Activated CD8-positive, alpha-beta memory T cell treated with anti-CD3 and anti-CD28 coated beads for 36 hours (primary cell): Measurements from ENCODE around the gene VPS13C. TPM values are rescaled to one million over a fixed set of nuclear protein-coding genes. Genes with fewer than 3 reads are reported as not detected.

Source experiments
- CTCF ChIA-PET: fragments of 350-600 bp; sonication (Branson Sonifier 250); formaldehyde crosslinking; loops from one replicate; lab custom pipeline; 2021; ENCODE audit warnings: antibody characterized with exemption; lab: Charles Lee
- POLR2A ChIA-PET: fragments of 350-600 bp; sonication (Branson Sonifier 250); formaldehyde crosslinking; loops from one replicate; lab custom pipeline; 2021; ENCODE audit warnings: antibody characterized with exemption; lab: Charles Lee
- total RNA-seq, 2 experiments: library from RNA; stranded (reverse); gene quantifications; one replicate each; pipeline ENCODE4 v1.2.3, GENCODE V29; 2021

Gene VPS13C
- total RNA-seq, 2 experiments from 2014 or later = 38.5 to 40.2 TPM

- ChIA-PET CTCF (no interaction called here), POLR2A (no interaction called here)
Observed at GRCh38 chr15:61983081-61983480, 77.2 kb downstream of the VPS13C start.

GRCh38 chr15:61978225-61978624 is 82.0 kb downstream of the VPS13C start:
- POLR2A ChIA-PET = no interaction called here
- CTCF ChIA-PET = no interaction called here

- ChIA-PET POLR2A (no interaction called here), CTCF (no interaction called here)
Observed at GRCh38 chr15:61974759-61975158, 85.5 kb downstream of the VPS13C start.

GRCh38 chr15:61974118-61974517 is 86.1 kb downstream of the VPS13C start:
- ChIA-PET POLR2A (no interaction called here), CTCF (no interaction called here)

GRCh38 chr15:61951949-61952348 is 108.3 kb downstream of the VPS13C start:
- ChIA-PET POLR2A (no interaction called here), CTCF (no interaction called here)

- CTCF ChIA-PET = no interaction called here
- POLR2A ChIA-PET = no interaction called here
Observed at GRCh38 chr15:61946778-61947177, 113.5 kb downstream of the VPS13C start.

- ChIA-PET POLR2A (no interaction called here), CTCF (no interaction called here)
Observed at GRCh38 chr15:61943992-61944391, 116.3 kb downstream of the VPS13C start.

- ChIA-PET POLR2A (no interaction called here), CTCF (no interaction called here)
Observed at GRCh38 chr15:61938249-61938648, 122.0 kb downstream of the VPS13C start.

GRCh38 chr15:61936528-61937195 is 123.6 kb downstream of the VPS13C start:
- POLR2A ChIA-PET = no interaction called here
- CTCF ChIA-PET = no interaction called here

- CTCF ChIA-PET = no interaction called here
- POLR2A ChIA-PET = no interaction called here
Observed at GRCh38 chr15:61935493-61935892, 124.8 kb downstream of the VPS13C start.

- CTCF ChIA-PET = no interaction called here
- POLR2A ChIA-PET = no interaction called here
Observed at GRCh38 chr15:61929452-61929851, 130.8 kb downstream of the VPS13C start.

- ChIA-PET POLR2A (no interaction called here), CTCF (interaction anchor here (0.7 kb wide), 1 partner anchor 32 kb away, joined by 3 read pairs; no protein-coding TSS in a partner anchor)
Observed at GRCh38 chr15:61923173-61923572, 137.1 kb downstream of the VPS13C start.

- ChIA-PET CTCF (no interaction called here), POLR2A (no interaction called here)
Observed at GRCh38 chr15:61921093-61921492, 139.2 kb downstream of the VPS13C start.

GRCh38 chr15:61917457-61917856 is 142.8 kb downstream of the VPS13C start:
- ChIA-PET CTCF (no interaction called here), POLR2A (no interaction called here)

GRCh38 chr15:61916104-61916503 is 144.1 kb downstream of the VPS13C start:
- CTCF ChIA-PET = no interaction called here

GRCh38 chr15:61915640-61916039 is 144.6 kb downstream of the VPS13C start:
- ChIA-PET CTCF (no interaction called here), POLR2A (no interaction called here)

More at GRCh38 chr15:61916104-61916503, 144.1 kb downstream of the VPS13C start:
- POLR2A ChIA-PET = no interaction called here

GRCh38 chr15:61910839-61911369 is 149.3 kb downstream of the VPS13C start:
- ChIA-PET POLR2A (no interaction called here), CTCF (no interaction called here)

GRCh38 chr15:61908241-61908640 is 152.0 kb downstream of the VPS13C start:
- POLR2A ChIA-PET = no interaction called here
- CTCF ChIA-PET = no interaction called here

GRCh38 chr15:61907753-61908086 is 152.5 kb downstream of the VPS13C start:
- ChIA-PET CTCF (no interaction called here), POLR2A (no interaction called here)

GRCh38 chr15:61906961-61907752 is 153.1 kb downstream of the VPS13C start:
- CTCF ChIA-PET = no interaction called here
- POLR2A ChIA-PET = no interaction called here

- ChIA-PET CTCF (no interaction called here), POLR2A (no interaction called here)
Observed at GRCh38 chr15:61893146-61893545, 167.1 kb downstream of the VPS13C start.
